HG02623 (cell line): ENCODE results near the gene GPX3.

Experiments
- ATAC-seq: cut with Tn5 transposase; IDR thresholded peaks from one replicate; pipeline ENCODE4 v1.9.1; 2021; ENCODE audit warnings: moderate library complexity; ENCODE audit not compliant: unreplicated experiment

Gene GPX3

DNA sequence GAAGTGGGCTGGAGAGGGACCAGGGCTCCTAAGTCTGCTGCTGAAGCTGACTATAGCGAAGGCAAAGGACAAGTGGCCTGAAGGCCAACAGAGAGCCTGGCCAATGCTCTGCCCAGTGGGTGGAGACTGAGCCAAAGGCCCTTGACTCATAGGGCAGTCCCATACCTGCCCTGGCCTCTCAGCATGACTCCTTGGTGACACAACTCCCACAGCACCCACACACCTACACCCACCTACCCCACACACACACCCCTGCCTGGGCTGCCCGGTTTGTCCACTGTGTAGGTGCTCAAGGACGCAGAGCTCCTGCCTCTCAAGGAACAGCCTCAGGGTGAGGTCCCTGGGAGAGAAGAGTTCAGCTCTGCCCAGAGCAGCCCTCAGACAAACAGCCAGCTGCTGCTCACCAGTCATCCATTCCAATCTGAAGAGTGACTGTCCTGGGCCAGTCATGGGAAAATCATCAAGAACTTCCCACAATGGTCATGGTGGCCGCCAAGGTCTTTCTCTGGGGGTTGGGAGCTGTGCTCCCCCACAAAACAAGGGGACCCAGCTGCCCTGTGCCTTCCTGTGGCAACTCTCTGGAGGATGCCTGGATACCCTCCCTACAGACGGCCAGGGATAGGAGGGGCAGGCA is 55.4 kb downstream of the GPX3 start:
- no peak for ATAC-seq

DNA sequence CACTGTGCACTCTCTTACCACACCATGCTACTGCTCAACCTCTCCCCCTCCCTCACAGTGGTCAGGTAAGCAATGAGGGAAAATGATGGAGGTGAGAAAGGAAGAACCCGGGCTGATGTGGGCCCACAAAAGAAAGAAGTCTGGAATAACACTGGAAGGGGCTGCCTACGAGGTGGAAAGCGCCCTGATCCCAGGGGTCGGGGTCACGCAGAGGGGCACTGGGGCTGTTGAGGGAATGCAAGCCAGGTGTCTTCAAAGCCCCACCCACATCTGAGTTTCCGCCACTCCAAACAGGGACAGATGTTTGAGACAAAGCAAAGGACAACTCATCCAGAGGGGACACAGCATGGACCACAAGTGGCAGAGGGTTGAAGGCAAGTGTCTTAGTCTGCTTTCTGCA is 56.2 kb downstream of the GPX3 start:
- no peak for ATAC-seq

DNA sequence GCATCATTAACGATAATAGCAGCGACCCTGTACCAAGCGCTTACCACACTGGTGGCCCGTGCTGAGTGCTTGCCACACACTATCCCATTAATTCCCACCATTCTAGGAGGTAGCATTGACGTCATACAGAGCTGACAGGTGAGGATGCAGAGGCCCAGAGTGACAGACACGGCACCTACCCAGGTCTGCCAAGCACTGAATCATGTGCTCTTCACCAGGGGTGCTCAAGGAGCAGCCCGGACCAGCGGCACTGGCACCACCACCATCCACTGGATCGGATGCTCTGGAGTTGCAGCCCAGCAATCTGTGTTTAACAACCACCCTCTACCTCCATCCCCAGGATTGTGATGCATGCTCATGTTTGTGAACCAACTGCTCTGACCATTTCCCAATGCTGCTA is 57.0 kb downstream of the GPX3 start:
- ATAC-seq: no peak

DNA sequence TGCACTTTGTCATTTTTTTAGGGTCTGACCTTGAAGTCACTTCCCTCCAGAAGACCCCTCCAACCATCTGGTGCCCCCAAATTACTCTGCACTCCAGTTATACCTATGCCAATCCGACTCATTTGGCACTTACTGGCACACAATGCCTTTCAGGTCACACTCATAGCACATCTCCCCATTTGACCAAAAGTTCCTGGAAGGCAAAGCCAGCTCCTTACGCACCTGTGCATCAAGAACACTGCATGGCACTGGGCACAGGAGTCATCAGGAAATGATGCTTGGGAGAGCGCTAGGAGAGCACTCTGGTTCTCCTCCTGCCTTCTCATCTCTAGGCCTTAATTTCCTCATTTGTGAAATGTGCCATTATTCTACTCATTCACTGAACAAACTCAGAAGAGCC is 57.6 kb downstream of the GPX3 start:
- ATAC-seq: no peak
